HG03378 (cell line): ENCODE results near the gene PDE4D.
A peak's percentile ranks its signal among the peaks of the same experiment; 100 is the strongest.

Experiments
- ATAC-seq: cut with Tn5 transposase; IDR thresholded peaks from one replicate; pipeline ENCODE4 v1.9.1; 2021; ENCODE audit warnings: mild to moderate bottlenecking, moderate library complexity; ENCODE audit not compliant: unreplicated experiment

The PDE4D gene

GRCh38 chr5:59204114-59204897, 689.2 kb downstream of the PDE4D start:
- no peak for ATAC-seq

DNA sequence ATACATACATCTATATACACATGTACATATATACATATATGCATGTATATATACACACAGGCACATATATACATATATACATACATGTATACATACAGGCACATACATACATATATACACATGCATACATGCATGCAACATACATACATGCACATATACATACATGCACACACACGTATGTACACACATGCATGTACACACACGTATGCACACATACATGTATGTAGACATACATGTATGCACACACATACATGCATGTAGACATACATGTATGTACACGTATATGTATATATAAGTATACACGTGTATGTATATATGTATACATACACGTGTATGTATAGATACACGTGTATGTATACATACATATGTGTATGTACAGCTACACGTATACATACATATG, 693.7 kb downstream of the PDE4D start:
- no peak for ATAC-seq

GRCh38 chr5:59198832-59199231, 694.7 kb downstream of the PDE4D start:
- ATAC-seq, result no peak

GRCh38 chr5:59198365-59198764, 695.2 kb downstream of the PDE4D start:
- no peak for ATAC-seq

GRCh38 chr5:59197911-59198310, 695.6 kb downstream of the PDE4D start:
- ATAC-seq, result no peak

DNA sequence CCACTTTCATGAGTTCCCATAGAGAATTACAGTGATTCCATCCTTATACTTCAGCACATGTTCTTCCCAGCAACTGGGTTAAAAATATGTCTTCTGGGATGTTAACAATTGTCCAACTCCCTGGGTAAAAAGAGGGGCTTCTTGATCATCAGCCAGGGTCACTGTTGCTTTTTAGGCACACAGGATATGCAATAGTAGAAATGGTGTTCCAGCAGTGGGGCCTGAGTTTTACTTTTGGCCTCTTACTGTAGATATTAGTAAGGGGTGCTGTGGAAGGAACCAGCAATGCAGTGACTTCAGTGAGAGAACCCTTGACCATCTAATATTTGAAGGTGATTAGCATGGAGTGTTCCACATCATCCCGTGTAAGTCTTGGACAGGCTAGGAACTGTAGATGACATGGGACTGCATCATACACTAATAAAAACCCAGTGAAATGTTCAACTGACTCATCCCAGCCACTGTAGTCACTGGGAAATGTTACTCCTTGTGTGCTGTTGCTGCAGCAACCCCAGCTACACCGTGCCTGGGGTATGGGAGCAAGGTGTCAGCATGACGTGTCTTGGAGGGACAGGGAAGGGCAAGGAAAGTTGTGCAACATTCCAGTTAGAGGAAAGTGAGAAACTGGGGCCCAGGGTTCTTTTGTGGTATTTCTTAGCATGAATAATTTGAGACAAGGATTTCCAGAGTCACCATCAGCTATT, 699.8 kb downstream of the PDE4D start:
- no peak for ATAC-seq

DNA sequence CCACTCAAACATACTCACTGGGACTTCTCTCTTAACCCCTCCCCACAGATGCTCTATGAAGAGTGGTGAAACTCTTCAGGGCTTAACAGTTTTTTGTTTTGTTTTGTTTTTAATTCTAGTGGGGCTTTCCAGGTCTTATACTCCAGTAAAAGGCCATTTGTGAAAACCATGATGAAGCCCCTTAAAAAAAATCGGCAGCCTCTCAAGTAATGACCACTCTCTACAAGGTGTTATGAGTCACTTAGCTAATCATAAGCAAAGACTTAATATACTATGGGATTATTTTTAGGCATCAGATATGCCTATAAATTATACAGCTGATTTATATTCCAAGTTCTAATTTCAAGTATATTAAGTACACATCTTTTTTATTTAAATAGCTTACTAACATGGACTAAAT, 702.8 kb downstream of the PDE4D start:
- no peak for ATAC-seq

DNA sequence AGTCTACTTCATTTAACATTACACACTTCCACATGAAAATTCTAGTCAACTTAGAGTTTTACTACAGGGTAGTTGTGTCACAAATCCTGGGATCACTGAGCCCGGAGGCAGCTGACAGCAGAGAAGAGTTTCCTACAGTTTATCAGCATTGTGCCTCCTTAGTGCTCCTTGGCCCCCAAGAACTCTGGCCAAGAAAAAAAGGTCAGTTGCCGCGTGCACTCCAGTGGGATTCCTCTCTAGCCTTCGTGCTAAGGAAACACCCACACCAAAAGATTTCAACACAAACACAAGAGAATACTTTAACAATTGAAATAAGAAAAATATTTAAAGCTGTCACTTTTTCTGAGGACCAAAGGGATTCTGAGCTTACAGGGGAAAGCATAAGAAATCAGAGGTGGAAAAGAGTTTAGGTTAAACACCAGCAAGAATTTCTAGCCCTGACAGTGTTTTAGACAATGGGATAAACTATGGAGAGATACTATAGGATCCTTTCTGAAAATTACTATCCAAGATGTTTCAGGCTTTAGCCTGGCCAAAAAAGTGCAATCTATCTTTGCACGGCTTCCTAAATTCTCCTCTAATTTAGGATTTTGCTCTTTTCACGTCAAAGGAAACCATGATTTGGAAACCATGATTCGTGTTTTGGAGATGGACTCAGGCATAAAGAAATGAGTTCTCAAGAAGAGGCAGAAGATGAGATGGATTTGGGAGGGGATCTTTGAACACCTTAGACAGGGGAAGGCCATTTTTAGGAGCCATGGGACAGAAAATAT, 703.9 kb downstream of the PDE4D start:
- no peak for ATAC-seq

- ATAC-seq, result peak; percentile 80
Measured at GRCh38 chr5:59188419-59189225, 704.9 kb downstream of the PDE4D start.

DNA sequence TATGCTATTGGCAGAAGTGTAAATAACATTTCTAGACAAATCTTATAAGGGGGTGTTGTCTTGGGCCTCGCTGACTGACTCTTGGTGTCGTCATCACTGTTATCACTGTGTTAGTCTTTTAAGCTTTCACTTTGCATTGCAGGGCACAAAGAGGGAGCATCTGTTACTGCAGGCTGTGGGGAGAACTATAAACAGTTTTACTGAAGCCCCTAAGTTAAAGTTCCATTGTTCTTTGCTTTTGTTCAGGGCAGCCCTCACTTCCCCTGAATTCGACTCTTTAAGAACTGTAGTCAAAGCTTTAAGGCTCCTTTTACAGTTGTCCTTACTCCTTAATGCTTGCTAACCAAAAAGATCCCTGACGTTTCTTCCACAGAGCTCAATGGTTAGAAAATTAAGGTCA, 705.7 kb downstream of the PDE4D start:
- peak; percentile 43 for ATAC-seq

DNA sequence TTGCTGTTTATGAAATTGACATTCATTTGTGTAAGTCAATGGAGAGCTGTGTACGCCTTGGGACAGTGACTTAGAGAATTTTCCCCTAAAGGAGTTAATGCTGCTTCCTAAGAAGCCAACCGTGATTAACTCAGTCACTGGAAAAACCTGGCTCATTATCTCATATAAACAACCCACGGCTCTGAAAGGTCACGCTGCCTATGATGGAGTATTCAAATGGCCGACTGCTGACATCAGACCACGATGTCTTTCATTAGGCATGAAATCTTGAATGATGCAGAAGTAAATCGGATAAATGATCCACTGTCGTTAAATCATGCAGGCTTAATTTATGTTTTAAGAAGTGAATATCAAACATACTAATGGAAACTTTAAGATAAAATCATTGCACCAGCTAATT, 706.9 kb downstream of the PDE4D start:
- ATAC-seq, result no peak

GRCh38 chr5:59185757-59186385, 707.7 kb downstream of the PDE4D start:
- no peak for ATAC-seq

DNA sequence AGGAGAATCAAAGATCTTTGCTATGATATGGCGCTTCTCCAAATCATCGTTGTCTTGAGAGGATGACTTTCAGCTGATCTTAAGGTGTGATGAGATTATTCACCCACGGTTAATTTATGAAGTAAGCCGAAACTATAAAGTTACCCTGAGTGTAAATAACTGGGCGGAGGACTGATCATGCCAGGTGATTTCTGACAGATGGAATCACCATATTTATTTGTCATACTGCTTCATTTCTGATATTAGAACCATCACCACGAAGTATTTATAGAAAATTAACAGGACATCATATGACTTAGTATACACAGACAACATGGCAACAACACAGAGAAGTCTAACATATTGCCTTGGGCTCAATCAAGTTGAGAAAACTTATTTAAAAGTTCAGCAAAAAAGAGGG, 708.8 kb downstream of the PDE4D start:
- ATAC-seq, result no peak

- ATAC-seq, result no peak
Measured at GRCh38 chr5:59182760-59183159, 710.8 kb downstream of the PDE4D start.

DNA sequence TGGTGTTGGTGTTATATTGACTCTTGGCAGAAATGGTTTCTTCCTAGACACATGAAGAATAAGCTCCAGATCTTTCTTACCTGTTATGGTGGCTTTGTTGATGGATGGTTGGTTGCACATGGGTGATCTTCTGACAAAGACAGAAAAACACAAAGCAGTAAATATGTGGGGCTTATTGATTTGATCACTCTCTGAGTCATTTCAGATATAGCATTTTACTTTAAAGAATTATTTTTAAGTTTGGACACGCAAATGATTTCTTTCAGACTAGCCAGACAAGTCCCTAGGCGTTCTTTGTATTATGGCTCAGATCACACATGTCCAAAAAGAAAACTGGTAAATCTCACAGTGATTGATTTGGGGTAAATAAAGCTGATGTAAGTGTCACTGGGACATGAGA, 713.0 kb downstream of the PDE4D start:
- ATAC-seq, result peak; percentile 88

DNA sequence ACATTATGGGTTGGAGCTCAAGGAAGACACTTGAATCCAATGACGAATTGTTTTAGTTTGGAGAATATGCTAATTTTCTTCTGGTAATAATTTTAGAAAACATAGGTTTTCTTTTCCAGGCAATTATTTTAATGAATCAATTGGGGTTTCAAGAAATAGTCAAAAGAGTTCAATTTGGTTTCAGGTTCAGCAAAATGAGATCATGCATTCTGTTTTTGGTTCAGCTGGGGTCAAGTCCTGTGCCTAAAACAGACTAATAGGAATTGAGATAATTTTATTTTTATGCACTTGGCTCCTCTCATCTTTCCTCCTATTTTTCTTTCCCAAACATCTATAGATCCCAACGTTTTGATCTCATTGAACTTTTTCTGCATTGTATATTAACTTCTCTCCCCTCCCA, 713.8 kb downstream of the PDE4D start:
- no peak for ATAC-seq

DNA sequence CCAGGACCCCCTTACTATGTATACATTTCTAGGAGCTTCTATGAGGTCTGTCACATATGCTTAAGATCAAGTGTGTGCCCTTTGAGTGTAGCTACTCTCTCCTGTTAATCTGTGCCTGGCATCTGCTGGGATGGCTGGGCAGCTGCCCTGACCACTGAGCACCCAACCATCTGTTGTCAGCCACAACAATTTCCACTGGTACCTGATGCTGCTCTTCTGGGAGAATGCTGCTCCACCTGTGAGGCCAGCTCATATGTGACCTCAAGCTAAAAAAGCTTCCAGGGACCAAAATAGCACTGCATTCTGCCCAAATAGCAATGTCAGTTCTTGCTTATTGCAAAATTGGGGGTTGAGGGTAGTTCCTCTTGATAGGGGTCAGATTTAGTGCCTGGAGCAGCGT, 715.0 kb downstream of the PDE4D start:
- peak; percentile 17 for ATAC-seq

- peak; percentile 26 for ATAC-seq
Measured at GRCh38 chr5:59178071-59178470, 715.5 kb downstream of the PDE4D start.

DNA sequence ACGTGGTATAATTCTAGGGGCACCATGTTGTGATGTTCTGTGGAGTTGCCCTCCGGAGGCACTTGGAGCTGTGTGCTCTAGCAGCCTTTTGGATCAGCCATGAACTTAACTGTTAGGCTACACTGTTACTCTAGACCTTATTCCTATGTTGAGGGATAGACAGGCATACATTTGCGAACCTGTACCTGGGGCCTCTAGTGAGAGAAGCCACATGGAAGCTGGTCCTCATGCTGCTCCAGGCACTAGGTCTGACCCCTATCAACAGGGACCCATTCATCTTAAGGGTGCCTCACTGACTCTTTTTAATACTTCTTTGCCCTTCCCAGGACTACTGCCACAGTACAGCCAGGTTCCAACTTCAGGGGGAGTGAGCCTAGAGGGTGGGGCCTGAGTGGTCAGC, 715.9 kb downstream of the PDE4D start:
- no peak for ATAC-seq

- no peak for ATAC-seq
Measured at GRCh38 chr5:59174248-59174844, 719.2 kb downstream of the PDE4D start.
